ENCODE results near the gene ZSCAN5A.

DNA sequence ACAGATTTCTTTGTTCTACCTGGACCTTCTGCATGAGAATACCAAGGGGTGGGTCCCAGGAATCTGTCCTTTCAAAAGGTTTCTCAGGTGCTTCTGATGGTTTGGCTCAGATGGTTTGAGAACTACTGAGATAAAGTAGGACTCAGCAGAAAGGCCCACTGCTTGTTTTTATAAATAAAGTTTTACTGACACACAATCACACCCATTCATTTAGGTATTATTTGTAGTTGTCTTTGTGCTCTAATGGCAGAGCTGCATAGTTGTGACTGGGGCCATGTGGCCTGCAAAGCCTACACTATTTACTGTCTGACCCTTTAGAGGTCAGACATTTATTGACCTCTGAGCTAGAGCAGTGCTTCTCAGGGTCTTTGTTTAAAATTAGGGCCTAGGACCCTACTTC lies 24.5 kb downstream of the ZSCAN5A start:
- TF ChIP-seq, protein P1, sequence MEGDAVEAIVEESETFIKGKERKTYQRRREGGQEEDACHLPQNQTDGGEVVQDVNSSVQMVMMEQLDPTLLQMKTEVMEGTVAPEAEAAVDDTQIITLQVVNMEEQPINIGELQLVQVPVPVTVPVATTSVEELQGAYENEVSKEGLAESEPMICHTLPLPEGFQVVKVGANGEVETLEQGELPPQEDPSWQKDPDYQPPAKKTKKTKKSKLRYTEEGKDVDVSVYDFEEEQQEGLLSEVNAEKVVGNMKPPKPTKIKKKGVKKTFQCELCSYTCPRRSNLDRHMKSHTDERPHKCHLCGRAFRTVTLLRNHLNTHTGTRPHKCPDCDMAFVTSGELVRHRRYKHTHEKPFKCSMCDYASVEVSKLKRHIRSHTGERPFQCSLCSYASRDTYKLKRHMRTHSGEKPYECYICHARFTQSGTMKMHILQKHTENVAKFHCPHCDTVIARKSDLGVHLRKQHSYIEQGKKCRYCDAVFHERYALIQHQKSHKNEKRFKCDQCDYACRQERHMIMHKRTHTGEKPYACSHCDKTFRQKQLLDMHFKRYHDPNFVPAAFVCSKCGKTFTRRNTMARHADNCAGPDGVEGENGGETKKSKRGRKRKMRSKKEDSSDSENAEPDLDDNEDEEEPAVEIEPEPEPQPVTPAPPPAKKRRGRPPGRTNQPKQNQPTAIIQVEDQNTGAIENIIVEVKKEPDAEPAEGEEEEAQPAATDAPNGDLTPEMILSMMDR (IDR thresholded peaks at IDR 0.05; ENCODE audit: low read depth, low read length) = no peak
- no peak for TF ChIP-seq POLR2A (IDR thresholded peaks at IDR 0.05; ENCODE audit: extremely low read depth, insufficient read length)
- no peak for TF ChIP-seq MYC (IDR thresholded peaks at IDR 0.05; ENCODE audit: low read depth, low read length)
- TF ChIP-seq, protein P2, sequence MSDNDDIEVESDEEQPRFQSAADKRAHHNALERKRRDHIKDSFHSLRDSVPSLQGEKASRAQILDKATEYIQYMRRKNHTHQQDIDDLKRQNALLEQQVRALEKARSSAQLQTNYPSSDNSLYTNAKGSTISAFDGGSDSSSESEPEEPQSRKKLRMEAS (IDR thresholded peaks at IDR 0.05; ENCODE audit: low read depth, low read length) = no peak
